ENCODE data around the gene CENPX. TPM values are rescaled to one million over a fixed set of nuclear protein-coding genes. Genes with fewer than 3 reads are reported as not detected.
A peak's percentile ranks its signal among the peaks of the same experiment; 100 is the strongest.

Gene CENPX
- total and polyA plus RNA-seq, 2 of the 13 experiments (the other 11 are each of a cell fraction or from before 2014, with no cell fraction given): 92.7 to 170 TPM

DNA sequence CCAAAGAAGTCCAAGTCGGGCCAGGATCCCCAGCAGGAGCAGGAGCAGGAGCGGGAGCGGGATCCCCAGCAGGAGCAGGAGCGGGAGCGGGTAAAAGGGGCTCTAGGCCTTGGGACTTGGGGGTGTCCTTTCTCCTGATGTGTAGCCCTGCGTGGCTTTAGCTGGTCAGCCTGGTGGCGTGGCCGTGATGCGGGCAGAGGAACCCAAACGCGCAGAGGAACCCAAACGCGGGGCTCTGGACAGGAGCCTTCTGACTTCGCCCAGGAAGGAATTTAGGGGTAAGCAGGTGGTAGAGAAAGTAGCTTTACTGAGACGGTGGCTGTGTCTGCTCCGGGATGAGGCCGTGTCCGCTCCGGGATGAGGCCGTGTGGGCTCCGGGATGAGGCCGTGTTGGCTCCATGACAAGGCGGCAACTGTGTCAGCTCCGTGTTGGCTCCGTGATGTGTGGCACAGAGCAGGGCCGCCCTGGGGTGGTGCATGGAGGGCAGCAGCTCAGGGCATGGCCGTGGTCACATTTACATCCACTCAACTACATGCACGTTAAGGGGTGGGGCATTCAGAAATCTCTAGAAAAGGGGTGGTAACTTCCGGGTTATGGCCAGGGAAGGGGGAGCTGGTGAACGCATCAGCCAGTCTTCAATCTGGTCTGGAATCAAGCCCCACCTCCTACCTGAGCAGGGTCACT lies 25.8 kb downstream of the CENPX start (continued):
- TF ChIP-seq STAG1 (CRISPR knock-in tag; IDR thresholded peaks at IDR 0.05) (no peak), ZNF253 (CRISPR knock-in tag; IDR thresholded peaks at IDR 0.05; ENCODE audit: borderline replicate concordance) (0 out of 2 replicates have a peak, but pooled peaks have one; percentile 74), ZNF446 (CRISPR knock-in tag; IDR thresholded peaks at IDR 0.05) (no peak), ZFP36L2 (CRISPR knock-in tag; IDR thresholded peaks at IDR 0.05) (no peak), ZNF441 (CRISPR knock-in tag; IDR thresholded peaks at IDR 0.05; ENCODE audit: borderline replicate concordance) (no peak), POLR2AphosphoS5 (IDR thresholded peaks at IDR 0.05; ENCODE audit: low read depth, low read length) (peak; percentile 31), ZNF616 (CRISPR knock-in tag; IDR thresholded peaks at IDR 0.05; ENCODE audit: low read depth) (0 out of 2 replicates have a peak, but pooled peaks have one; percentile 47), ZNF543 (CRISPR knock-in tag; IDR thresholded peaks at IDR 0.05) (0 out of 2 replicates have a peak, but pooled peaks have one; percentile 3), ZBTB40 (IDR thresholded peaks at IDR 0.05) (no peak), ZBTB40 (CRISPR knock-in tag; IDR thresholded peaks at IDR 0.05) (0 out of 2 replicates have a peak, but pooled peaks have one; percentile 11), SIN3B (IDR thresholded peaks at IDR 0.05; ENCODE audit: low read length) (no peak), MTF2 (CRISPR knock-in tag; IDR thresholded peaks at IDR 0.05; ENCODE audit: borderline replicate concordance) (no peak), MIXL1 (CRISPR knock-in tag; IDR thresholded peaks at IDR 0.05) (no peak), CEBPG (CRISPR knock-in tag; IDR thresholded peaks at IDR 0.05) (no peak; the same call in 1 of the 2 replicates), ZNF33A (CRISPR knock-in tag; IDR thresholded peaks at IDR 0.05; ENCODE audit: borderline replicate concordance) (no peak), NFKB2 (CRISPR knock-in tag; IDR thresholded peaks at IDR 0.05; ENCODE audit: borderline replicate concordance) (0 out of 2 replicates have a peak, but pooled peaks have one; percentile 31)
- TF ChIP-seq, protein P1, sequence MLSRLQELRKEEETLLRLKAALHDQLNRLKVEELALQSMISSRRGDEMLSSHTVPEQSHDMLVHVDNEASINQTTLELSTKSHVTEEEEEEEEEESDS (CRISPR knock-in tag; IDR thresholded peaks at IDR 0.05; ENCODE audit: borderline replicate concordance): no peak
- TF ChIP-seq, protein P2, sequence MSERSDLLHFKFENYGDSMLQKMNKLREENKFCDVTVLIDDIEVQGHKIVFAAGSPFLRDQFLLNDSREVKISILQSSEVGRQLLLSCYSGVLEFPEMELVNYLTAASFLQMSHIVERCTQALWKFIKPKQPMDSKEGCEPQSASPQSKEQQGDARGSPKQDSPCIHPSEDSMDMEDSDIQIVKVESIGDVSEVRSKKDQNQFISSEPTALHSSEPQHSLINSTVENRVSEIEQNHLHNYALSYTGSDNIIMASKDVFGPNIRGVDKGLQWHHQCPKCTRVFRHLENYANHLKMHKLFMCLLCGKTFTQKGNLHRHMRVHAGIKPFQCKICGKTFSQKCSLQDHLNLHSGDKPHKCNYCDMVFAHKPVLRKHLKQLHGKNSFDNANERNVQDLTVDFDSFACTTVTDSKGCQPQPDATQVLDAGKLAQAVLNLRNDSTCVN (CRISPR knock-in tag; IDR thresholded peaks at IDR 0.05; ENCODE audit: borderline replicate concordance): peak; percentile 73; the same call in 1 of the 2 replicates

Measured in HepG2 (cell line).